Activated T-cell treated with anti-CD3 and anti-CD28 coated beads, Interleukin-2, amount 50 U/mL, for 1 hour (primary cell): ENCODE data around the gene LOC101059915.

Experiments
- DNase-seq: peaks from one replicate; pipeline ENCODE4 v3.0.0-alpha.2; 2020

Gene LOC101059915

DNA sequence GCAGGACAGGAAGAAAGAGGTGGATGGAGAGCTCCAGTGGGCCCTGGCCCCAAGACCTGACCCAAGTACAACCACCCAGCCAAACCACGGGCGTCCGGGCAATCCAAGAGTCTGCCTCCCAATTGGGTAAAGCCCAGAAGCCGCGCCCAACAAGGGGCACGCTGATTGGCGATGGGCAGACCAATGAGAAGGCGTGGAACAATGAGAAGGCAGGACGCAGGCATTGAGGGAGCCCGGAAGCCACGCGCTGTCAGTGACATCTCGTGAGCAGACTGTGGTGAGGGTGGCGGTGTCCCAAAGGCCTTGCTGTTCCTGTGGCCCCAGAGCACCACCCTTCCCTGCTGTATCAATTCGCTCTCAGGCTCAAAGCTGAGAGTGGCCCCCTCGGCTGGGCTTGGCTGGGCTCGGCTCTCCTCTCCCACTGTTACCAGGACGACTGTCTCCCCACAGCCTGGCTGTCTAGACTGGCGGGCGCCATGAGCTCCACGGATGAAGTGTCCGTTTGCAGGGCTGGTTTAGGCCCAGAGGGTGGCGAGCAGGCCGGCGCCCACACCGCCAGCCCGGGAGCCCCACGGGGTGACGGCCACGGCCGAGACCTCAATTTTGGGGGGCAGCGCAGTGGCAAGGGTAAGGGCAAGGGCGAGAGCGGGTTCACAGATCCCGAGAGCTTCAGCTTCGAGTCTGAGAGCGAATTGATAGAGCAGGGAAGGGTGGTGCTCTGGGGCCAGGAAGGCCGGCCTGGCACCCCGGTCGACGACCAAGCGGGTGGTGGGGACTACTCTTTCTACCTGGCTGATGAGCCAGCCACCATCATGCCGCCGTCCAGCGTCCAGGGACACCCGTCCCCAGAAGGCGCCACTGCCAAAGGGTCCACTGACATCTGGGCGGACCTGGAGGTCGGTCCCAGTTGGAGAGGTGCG, at the start of gene LOC101059915:
TSS of gene LOC101059915 (plus strand) at position 219 of the 920 bp plus-strand sequence.
- DNase-seq = no peak

DNA sequence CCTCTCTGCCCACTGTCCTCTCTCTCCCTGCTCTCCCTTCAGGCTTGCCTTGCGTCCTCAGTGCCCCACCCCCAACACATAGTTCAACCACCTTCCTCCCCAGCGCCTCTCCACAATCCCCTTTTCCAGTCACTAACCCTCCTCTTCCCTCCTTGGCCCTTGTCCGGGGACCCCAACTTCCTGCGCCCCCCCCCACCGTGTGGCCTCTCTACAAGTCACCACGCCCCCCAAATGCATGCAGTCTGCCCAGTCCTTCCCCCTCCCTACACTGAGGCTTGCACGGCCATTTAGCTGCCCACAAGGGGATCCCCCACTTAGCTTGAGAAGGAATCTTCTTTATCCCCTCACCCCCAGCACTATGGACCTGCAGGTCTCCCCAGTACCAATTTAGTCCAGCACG, 49.6 kb upstream of the LOC101059915 start:
- no peak for DNase-seq

- peak; percentile 63 for DNase-seq
Measured at GRCh38 chrX:71618303-71618721, 49.0 kb upstream of the LOC101059915 start, which contains the start of gene CXCR3. Gene CXCR3 (minus strand): TSS chrX:71618511. CDS start chrX:71618449, 62 bp downstream.

GRCh38 chrX:71618787-71619186, 48.6 kb upstream of the LOC101059915 start:
- DNase-seq = no peak

- peak; percentile 53 for DNase-seq
Measured at GRCh38 chrX:71619193-71619592, 48.2 kb upstream of the LOC101059915 start.

DNA sequence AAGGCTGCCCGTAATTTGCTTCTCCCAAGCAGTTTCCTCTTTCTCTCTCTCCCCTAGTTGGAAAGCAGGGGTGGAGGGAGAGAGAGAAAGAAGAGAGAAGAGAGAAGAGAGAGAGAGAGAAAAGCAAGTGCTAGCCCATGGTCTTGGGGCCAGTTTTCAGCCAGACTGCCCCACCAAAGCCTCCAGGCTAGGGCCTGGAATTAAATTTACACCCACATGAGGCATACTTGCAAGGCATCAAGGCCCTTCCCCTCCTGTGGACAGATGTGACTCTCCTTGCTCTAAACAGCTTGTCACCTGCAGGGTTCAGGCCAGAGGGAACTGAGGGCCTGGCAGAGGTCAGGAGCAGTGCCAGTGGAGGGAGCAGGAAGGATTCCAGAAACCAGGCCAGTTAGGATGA, 47.4 kb upstream of the LOC101059915 start:
- no peak for DNase-seq

- DNase-seq = no peak
Measured at GRCh38 chrX:71621603-71622002, 45.7 kb upstream of the LOC101059915 start.

DNA sequence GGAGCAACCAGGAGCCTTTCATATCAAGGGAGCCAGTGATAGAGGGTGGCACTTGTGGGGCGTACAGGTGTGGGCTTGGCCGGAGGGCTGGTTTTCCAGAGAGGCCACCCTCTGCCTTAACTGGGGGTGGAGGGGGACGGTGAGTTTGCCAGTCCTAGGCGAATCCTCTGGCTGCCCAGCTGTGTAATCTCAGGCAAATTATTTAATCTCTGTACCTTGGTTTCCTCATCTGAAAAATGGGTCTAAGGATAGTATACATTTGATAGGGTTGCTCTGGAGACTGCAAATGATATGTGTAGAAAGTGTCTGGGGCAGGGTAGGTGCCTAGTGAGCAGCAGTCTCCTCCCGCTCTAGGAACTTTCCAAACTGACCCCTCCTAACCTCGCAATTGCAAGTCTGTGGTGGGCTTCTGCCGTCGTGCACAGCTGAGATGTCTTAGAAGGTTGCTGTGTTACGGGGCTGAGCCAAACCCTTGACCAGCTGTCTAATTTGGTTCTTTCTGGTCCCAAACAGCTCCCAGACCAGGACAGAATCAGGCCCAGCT, 45.2 kb upstream of the LOC101059915 start:
- no peak for DNase-seq

- peak; percentile 67 for DNase-seq
Measured at GRCh38 chrX:71622576-71623450, 44.5 kb upstream of the LOC101059915 start.

DNA sequence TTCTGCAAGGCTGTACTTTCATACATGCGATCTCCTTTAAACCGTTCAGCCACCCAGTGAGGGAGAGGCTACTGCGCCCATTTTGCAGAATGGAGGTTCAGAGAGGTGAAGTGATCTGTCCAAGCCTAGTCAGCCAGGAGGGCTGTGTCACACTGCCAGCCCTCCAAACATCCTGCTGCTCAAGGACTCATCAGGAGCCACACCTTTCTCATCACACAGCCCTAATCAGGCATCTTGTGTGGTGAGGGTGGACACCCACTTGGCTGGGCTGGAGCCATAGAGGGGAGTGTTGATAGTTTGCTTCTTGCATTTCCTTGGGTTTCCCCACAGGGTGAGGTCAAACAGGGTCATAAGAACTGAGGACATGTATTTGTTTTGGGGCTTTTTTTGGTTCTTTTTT, 43.6 kb upstream of the LOC101059915 start:
- no peak for DNase-seq

DNA sequence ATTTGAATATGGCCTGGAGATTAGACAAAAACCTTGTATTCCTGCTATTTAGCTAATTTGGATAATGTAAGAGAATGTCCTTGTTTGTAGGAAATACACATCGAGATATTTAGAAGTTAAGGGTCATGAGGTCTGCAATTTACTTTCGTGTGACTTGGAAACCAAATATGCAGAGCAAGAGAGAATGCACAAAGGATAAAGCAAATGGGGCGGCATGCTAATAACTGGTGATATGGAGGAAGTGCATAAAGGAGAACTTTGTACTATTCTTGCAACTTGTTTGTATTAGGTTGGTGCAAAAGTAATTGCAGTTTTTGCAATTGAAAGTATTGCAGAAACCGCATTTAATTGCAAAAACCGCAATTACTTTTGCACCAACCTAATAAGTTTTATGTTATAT, 41.9 kb upstream of the LOC101059915 start:
- no peak for DNase-seq

DNA sequence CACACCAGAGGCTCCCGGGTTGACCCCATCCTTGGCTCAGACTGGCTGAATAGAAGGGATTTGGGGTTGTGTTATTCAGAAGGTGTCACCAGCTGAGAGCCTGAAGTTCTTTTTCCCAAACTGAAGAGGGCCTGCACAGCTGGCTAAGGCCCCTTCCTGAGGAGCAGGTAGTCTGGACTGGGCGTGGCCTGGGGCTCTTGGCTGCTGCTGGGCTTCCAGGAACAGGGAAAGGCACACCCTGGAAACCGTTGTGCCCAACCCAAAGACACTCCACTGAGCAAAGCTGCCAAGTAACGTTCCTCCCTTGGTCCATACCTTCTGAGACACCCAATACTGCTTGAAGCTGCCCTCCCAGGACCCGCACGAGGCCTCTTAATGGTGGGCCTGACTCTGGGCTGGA, 40.8 kb upstream of the LOC101059915 start:
- DNase-seq = no peak

- DNase-seq = no peak
Measured at GRCh38 chrX:71627588-71628404, 39.5 kb upstream of the LOC101059915 start.

DNA sequence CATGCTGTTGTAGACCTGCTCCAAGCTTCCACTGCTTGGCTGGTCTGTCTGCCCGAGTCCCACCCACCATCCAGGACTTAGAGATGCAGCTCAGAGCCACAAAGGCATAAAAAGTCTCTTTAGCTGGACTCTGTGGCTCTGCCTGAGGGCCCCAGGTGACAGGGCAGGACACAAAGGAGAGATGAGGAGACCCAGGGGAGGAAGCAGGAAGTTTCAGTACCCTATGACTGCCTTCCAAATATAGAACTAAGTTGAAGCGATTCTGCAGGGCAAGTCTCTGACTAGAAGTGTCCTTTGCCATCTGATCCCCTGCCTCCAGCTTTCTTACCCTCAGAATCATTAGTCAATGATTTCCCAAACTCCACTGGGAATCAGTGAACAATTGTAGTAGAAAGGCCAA, 37.9 kb upstream of the LOC101059915 start:
- DNase-seq = no peak

- no peak for DNase-seq
Measured at GRCh38 chrX:71632923-71633657, 34.3 kb upstream of the LOC101059915 start.

GRCh38 chrX:71634366-71634765, 33.0 kb upstream of the LOC101059915 start:
- DNase-seq = no peak

GRCh38 chrX:71636438-71637252, 30.7 kb upstream of the LOC101059915 start:
- no peak for DNase-seq

DNA sequence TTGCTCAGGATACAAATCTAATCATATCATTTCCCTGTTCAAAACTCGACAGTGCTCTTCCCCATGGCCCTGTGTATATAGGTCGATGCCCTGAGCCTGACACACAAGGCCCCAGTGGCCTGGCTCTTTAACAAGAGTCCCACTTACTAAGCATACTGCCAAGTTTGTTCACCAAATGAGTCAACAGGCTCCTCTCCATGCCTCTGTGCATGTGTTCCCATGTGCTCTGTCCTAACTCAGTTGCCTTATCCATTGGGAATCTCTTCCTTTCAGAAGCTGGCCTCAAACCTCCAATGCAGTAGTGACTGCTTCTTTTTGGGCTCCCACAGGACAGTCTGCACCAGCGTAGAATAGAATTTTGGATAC, 30.1 kb upstream of the LOC101059915 start:
- no peak for DNase-seq

GRCh38 chrX:71637848-71638247, 29.5 kb upstream of the LOC101059915 start:
- DNase-seq = no peak

DNA sequence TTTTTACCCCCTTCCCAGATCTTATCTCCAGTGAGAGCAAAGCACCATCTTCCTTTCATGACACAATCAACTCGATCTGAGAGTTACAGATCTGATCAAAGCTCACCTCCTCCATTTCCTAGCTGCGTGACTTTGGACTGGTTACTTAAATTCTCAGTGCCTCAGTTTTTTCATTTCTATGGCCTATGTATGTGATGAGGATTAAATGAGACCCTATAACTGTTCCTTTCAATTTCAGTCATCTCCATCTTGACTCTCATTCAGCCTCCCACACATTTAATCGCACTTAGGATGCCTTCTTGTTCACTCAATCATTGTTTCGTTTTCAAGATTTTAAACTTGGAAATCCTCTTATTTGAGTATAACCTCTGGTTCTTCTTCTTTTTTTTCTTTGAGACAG, 28.9 kb upstream of the LOC101059915 start:
- no peak for DNase-seq

DNA sequence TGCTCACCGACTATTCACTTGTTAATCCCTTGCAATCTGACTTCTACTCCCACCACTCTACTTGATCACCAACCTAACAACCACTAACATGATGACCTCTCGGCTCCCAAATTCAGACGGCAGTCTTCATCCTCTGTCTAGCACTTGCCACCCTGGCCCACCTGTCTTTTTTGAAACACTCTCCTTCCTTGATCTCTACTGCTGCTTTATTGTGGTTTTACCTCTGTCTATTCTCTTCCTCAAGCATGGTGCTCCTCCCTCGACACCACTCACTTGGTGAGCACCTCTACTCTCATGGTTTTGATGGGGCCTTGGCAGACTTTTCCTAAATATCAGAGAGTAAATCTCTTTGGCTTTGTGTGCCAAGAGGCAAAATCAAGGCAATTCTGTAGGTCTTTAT, 27.3 kb upstream of the LOC101059915 start:
- DNase-seq = no peak
